OCI-LY1 (cell line): ENCODE results near the gene HMX1.

ENCODE experiments used
- H2AFZ ChIP-seq: fragments of 200-600 bp; sonication (generic), shearing (Covaris generic); 2 replicates; pipeline ENCODE4 v1.6.0; 2014; ENCODE audit warnings: antibody characterized with exemption, mild to moderate bottlenecking, low read length
- H3F3A ChIP-seq: fragments of 200-600 bp; sonication (generic), shearing (Covaris generic); 2 replicates; pipeline ENCODE4 v1.6.0; 2014; ENCODE audit warnings: mild to moderate bottlenecking, antibody characterized with exemption, low read length, moderate library complexity; ENCODE audit not compliant: insufficient read depth
- H3K27ac ChIP-seq: fragments of 200-600 bp; sonication (generic); 2 replicates; pipeline ENCODE4 v1.5.1; 2014; ENCODE audit warnings: low read length, mixed run types, mild to moderate bottlenecking, low read depth; ENCODE audit not compliant: poor library complexity, severe bottlenecking
- H3K27me3 ChIP-seq: fragments of 200-600 bp; sonication (generic); 2 replicates; pipeline ENCODE4 v1.6.0; 2014; ENCODE audit warnings: antibody characterized with exemption, mild to moderate bottlenecking, low read length, moderate library complexity; ENCODE audit not compliant: insufficient read depth
- H3K36me3 ChIP-seq: fragments of 200-600 bp; sonication (generic); 2 replicates; pipeline ENCODE4 v1.6.1; 2014; ENCODE audit warnings: mild to moderate bottlenecking, antibody characterized with exemption, low read length, moderate library complexity, mixed read lengths; ENCODE audit not compliant: insufficient read depth
- H3K4me1 ChIP-seq: fragments of 200-600 bp; sonication (generic); 2 replicates; pipeline ENCODE4 v1.5.1; 2014; ENCODE audit warnings: mild to moderate bottlenecking, low read length, moderate library complexity; ENCODE audit not compliant: insufficient read depth, severe bottlenecking
- H3K4me2 ChIP-seq: fragments of 200-600 bp; sonication (generic), shearing (Covaris generic); 2 replicates; pipeline ENCODE4 v1.6.1; 2014; ENCODE audit warnings: low read length
- H3K4me3 ChIP-seq: fragments of 200-600 bp; sonication (generic); 2 replicates; pipeline ENCODE4 v1.5.1; 2014; ENCODE audit warnings: low read length, low read depth, mild to moderate bottlenecking, mixed read lengths; ENCODE audit not compliant: poor library complexity, severe bottlenecking
- H3K79me2 ChIP-seq: fragments of 200-600 bp; shearing (Covaris generic); 2 replicates; pipeline ENCODE4 v1.6.1; 2016; ENCODE audit warnings: mixed run types, low read length, mixed read lengths; ENCODE audit not compliant: insufficient read depth
- H3K9ac ChIP-seq: fragments of 200-600 bp; sonication (generic), shearing (Covaris generic); 2 replicates; pipeline ENCODE4 v1.6.1; 2014; ENCODE audit warnings: mild to moderate bottlenecking, low read length, mixed read lengths
- H3K9me2 ChIP-seq: fragments of 200-600 bp; sonication (generic), shearing (Covaris generic); 2 replicates; pipeline ENCODE4 v1.6.1; 2014; ENCODE audit warnings: low read depth, mild to moderate bottlenecking, low read length, mixed read lengths
- H3K9me3 ChIP-seq: fragments of 200-600 bp; shearing (Covaris generic); 2 replicates; pipeline ENCODE4 v1.6.1; 2014; ENCODE audit warnings: low read length, mixed read lengths
- H4K20me1 ChIP-seq: fragments of 200-600 bp; sonication (generic), shearing (Covaris generic); 2 replicates; pipeline ENCODE4 v1.6.0; 2016; ENCODE audit warnings: mild to moderate bottlenecking, low read length; ENCODE audit not compliant: insufficient read depth
- EZH2 ChIP-seq: fragments of 200-600 bp; sonication (generic), shearing (Covaris generic); IDR thresholded peaks from 2 replicates; pipeline ENCODE4 v1.8.0; 2017; ENCODE audit warnings: borderline replicate concordance, mixed run types, mild to moderate bottlenecking, antibody characterized with exemption, low read length, moderate library complexity, mixed read lengths
- TF ChIP-seq, protein P1 (sequence below): fragments of 200-600 bp; sonication (generic), shearing (Covaris generic); IDR thresholded peaks from 2 replicates; pipeline ENCODE4 v1.5.1; 2017; ENCODE audit warnings: mild to moderate bottlenecking, antibody characterized with exemption, low read length, moderate library complexity, mixed read lengths

The HMX1 gene

DNA sequence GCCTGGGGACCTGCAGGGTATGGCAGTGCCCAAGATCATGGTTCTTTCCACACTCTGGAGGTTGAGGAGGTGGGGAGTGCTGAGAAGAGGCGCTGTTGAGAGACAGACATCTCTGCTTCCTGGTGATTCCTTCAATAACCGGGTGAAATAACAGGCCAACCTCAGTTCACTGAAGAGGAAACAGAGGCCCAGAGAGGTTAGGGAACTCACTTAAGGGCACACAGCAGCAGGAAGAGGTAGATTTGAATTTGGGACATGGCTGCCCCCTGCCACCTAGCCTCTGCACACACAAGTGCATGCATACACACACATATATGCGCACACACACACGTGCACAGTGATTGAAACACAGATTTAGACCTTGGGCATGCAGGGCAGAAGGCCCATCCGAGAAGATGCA, 24.9 kb upstream of the HMX1 start:
- H3K79me2 ChIP-seq, result no peaks in the 10 kb centered on the region
- H2AFZ ChIP-seq, result no peak overlapping the region
- no peaks in the 10 kb centered on the region for H3K36me3 ChIP-seq
- no peaks in the 10 kb centered on the region for H3K4me1 ChIP-seq
- H3K9me3 ChIP-seq, result no peaks in the 10 kb centered on the region
- H3K9me2 ChIP-seq, result no peaks in the 10 kb centered on the region
- no peak overlapping the region for H3K27ac ChIP-seq
- no peaks in the 10 kb centered on the region for H4K20me1 ChIP-seq
- H3K27me3 ChIP-seq, result no peaks in the 10 kb centered on the region
- H3K4me2 ChIP-seq, result no peak overlapping the region
- no peak overlapping the region for H3K4me3 ChIP-seq
- H3K9ac ChIP-seq, result no peak overlapping the region
- no peak for TF ChIP-seq EZH2
- TF ChIP-seq, protein P1, sequence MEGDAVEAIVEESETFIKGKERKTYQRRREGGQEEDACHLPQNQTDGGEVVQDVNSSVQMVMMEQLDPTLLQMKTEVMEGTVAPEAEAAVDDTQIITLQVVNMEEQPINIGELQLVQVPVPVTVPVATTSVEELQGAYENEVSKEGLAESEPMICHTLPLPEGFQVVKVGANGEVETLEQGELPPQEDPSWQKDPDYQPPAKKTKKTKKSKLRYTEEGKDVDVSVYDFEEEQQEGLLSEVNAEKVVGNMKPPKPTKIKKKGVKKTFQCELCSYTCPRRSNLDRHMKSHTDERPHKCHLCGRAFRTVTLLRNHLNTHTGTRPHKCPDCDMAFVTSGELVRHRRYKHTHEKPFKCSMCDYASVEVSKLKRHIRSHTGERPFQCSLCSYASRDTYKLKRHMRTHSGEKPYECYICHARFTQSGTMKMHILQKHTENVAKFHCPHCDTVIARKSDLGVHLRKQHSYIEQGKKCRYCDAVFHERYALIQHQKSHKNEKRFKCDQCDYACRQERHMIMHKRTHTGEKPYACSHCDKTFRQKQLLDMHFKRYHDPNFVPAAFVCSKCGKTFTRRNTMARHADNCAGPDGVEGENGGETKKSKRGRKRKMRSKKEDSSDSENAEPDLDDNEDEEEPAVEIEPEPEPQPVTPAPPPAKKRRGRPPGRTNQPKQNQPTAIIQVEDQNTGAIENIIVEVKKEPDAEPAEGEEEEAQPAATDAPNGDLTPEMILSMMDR, result no peak
- no peaks in the 10 kb centered on the region for H3F3A ChIP-seq

DNA sequence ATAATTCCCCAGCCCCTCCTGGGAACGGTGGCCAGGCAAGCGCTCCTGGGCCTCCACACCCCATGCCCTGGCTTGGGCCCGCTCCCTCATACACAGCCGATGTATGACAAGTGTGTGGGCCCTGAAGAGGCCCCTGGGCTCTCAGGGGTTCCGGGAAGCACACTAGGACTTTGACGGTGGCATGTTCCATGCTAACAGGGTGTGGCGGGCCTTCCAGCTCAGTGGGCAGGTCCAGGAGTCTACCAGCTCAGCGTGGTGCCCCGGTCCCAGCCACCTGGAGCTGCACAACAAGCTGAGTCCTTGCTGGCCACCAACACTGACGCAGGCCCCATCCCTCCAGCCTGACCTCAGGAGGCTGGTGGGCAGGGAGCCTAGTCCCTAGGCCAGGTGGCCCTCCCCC, 24.4 kb upstream of the HMX1 start:
- TF ChIP-seq, protein P1, result no peak
- TF ChIP-seq EZH2, result no peak
- H3K36me3 ChIP-seq, result no peaks in the 10 kb centered on the region
- no peaks in the 10 kb centered on the region for H3K4me1 ChIP-seq
- H3K79me2 ChIP-seq, result no peaks in the 10 kb centered on the region
- no peaks in the 10 kb centered on the region for H4K20me1 ChIP-seq
- no peak overlapping the region for H3K27ac ChIP-seq
- H3F3A ChIP-seq, result no peaks in the 10 kb centered on the region
- no peaks in the 10 kb centered on the region for H3K9me2 ChIP-seq
- H3K4me2 ChIP-seq, result no peak overlapping the region
- H3K27me3 ChIP-seq, result no peaks in the 10 kb centered on the region
- H3K4me3 ChIP-seq, result no peak overlapping the region
- H3K9me3 ChIP-seq, result no peaks in the 10 kb centered on the region
- no peak overlapping the region for H3K9ac ChIP-seq
- H2AFZ ChIP-seq, result no peak overlapping the region

DNA sequence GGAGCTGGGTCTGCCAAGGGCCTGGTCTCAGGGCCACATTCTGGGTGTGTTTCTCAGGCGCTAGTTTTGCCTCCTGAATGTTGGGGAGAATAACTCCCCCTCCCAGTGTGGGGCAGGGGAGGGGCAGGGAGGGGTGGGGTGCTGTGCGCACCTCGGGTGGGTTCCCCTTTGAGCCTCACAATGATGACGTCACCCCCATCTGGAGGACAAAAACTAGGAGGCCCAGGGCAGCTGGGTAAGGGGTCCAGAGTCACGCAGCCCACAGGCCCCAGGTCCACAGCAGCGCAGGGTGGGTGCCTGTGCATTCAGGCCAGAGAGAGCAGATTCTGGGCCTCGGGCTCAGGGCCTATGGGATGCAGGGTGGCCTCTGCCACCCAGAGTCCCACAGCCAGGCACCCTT, 23.7 kb upstream of the HMX1 start:
- Histone ChIP-seq H3K9ac (no peak overlapping the region), H4K20me1 (no peaks in the 10 kb centered on the region), H3F3A (no peaks in the 10 kb centered on the region), H3K79me2 (no peaks in the 10 kb centered on the region), H3K27ac (no peak overlapping the region), H2AFZ (no peak overlapping the region), H3K4me1 (no peaks in the 10 kb centered on the region), H3K36me3 (no peaks in the 10 kb centered on the region), H3K9me3 (no peaks in the 10 kb centered on the region), H3K27me3 (no peaks in the 10 kb centered on the region), H3K9me2 (no peaks in the 10 kb centered on the region), H3K4me2 (no peak overlapping the region), H3K4me3 (no peak overlapping the region)
- TF ChIP-seq, protein P1, result no peak
- TF ChIP-seq EZH2, result no peak
